Measurements from ENCODE around the gene NPSR1.
"Not testable (repeated sequence)": the region's sequence is repeated elsewhere in the genome, so short reads cannot be mapped to it uniquely, and the experiment has no call there.

The NPSR1 gene

DNA sequence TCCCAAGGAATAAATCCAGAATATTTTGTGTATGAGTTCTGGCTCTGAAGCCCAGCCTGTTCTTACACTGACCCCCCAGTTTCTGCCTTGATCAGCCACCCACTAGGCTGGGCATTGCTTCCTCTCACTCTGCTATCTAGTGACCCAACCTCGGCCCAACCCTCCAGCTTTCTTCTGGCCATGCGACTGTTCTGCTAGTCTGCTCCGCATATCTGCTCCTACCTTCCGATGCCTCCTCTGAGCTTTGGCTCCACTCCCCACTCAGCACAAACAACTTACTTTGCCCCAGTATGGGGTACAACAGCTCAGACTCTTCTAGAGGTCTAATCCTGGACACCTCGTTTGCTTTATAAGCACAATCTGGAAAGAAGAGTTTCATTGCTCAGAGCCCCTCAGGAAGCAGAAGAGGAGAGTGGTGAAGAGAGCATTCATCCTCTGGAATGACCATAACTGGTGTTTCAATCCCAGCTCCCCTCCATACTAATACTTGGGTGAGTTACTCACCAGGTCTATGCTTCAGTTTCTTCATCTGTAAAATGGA, 99.6 kb downstream of the NPSR1 start:
- DNase-seq (ENCODE audit: low read depth): no peak

DNA sequence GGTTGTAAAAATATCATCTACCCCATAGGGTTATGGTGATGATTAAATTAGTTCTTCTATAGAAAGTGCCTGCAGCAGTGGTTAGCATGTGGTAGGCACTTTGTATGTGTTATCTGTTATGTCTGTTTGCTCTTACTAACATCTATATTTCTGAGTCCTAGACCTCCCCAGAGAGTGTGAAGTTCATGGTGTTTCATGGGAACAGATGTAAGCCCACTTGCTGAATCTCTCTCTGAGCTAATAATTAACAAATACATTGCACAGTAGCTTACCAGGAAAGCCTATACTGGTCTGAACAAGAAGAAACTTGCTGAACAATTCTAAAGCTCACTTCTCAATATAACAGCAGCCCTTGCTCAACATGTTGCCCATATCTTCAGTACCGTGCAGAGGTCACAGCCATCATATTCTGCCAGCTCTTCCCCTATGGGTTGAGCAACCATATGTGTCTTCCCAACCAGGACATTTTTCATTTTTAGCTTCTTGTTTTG, 100.1 kb downstream of the NPSR1 start:
- DNase-seq (ENCODE audit: low read depth): no peak

DNA sequence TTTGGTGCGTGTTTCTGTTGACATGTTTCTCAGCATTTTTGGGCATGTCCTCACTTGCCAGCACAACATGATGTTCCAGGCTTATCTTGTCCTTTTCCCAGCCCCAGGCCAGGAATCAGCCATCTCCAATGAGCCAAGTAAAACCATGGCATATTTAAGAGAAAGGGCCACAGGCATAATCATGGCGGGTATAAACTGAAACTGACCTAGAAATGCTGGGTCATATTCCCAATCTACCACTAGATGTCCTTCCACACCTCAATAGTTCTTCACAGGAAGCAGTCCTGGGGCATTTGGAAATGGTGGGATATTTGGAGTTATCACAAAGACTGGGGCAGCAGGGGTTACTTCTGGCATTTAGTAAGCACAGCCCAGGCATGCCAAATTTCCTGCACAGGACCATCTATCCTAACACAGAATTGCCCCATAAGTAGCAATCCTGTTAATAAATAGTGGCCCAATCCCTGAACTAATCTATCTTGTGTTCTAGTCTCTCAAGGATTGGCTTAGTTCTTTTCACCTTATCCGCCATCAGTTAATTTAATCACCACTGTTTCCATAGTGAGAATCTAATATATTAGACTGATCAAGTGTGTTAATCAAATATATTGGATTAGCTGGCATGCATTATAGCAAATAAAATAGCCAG, 101.6 kb downstream of the NPSR1 start:
- no peak for DNase-seq (ENCODE audit: low read depth)

DNA sequence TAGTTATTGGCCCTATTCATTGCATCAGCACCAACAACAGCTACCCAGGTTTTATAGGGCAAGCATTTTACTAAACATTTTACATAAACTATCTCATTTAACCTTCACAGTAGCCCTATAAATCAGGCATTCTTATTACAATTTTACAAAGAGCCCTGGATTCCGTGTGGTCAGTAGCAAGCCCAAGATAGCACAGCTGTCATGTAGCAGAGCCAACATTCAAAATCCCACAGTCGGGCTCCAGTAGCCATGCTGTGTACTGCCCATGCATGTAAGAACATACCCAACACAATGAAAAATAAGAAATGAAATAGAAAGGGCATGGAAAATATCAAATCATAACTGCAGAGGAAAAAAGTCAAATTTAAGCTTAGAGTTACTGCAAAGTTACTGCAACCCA, 102.3 kb downstream of the NPSR1 start:
- no peak for DNase-seq (ENCODE audit: low read depth)

DNA sequence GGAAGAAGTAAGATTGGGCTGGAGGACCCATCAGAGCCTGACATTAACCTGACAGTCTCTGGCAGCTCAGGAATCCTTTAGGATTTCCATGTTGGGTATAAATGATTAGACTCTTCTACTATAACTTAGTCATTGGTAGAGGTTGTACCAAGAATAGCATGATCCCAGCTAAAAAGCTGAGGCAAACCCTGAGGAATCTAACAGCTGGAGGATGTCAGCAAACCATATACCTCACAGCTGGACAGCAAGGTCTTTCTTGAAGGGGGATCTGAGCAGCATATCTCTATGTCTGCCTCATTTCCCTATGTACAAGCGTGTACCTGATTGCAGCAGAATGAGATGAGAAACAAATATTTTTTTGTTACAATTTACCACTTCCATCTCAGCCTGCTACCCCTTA, 103.2 kb downstream of the NPSR1 start:
- DNase-seq (ENCODE audit: low read depth): no peak

DNA sequence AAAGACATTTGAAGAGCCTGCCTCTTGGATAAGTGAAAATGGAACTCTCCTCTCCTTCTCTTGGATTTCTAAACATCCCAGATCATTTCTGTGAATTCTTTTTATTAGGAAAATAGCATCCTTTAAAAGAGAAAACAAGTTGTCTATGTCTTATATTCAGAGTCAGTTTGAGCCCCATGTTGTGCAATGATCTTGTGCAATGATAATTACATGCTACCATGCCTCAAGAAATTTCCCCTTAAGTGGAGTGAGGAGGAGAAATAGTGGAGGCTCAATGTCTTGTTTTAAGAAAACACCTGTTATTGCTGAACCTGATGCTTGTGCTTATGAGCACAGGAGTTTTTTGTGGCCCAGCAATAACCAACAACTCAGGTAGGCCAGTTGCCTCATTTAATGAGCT, 103.6 kb downstream of the NPSR1 start:
- no peak for DNase-seq (ENCODE audit: low read depth)

DNA sequence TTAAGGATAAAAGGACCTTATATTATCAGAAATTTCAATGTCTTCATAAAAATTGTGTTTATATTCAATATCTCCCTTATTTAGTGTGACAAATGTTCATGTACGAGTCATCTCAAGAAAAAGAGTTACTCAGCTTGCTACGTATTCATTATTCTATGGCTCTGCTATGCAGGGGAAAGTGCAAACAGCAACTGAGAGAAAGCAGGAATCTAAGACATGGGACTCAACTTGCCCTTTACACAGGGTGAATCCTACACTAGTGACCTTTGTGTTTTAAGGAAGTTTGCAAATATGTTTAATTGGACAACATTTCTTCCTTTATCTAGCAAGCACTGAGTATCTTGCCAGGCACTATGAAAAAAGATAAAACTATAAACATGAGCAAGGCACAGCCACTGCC, 104.7 kb downstream of the NPSR1 start:
- no peak for DNase-seq (ENCODE audit: low read depth)

DNA sequence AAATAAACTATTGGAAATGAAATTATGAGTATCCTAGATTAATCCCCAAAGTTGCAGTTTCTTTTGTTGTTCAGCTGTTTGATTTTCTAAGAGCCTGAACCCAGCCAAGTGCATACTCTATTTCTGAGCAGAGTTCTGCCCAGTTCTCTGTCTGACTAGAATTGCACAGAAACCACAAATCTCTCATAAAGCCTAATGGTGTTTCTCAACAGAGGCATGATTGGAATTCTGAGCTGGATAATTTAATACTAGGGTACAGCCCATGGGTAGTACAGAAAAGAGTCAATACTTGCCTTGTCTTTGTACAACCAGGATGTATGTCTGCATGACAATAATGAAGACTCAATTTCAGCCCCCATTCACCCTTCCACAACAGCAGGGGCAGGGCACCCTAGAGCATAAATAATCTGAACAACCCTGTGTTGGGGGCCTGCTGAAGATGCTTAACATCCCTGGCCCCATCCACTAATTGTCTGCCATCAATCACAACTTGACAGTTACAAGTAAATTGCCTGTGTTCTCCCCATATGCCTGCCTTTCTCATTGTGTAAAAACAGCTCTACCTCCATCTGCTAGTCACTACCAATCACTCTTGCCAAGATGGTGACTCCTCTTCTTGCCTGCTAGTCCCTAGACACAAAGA, 114.4 kb downstream of the NPSR1 start:
- no peak for DNase-seq (ENCODE audit: low read depth)

DNA sequence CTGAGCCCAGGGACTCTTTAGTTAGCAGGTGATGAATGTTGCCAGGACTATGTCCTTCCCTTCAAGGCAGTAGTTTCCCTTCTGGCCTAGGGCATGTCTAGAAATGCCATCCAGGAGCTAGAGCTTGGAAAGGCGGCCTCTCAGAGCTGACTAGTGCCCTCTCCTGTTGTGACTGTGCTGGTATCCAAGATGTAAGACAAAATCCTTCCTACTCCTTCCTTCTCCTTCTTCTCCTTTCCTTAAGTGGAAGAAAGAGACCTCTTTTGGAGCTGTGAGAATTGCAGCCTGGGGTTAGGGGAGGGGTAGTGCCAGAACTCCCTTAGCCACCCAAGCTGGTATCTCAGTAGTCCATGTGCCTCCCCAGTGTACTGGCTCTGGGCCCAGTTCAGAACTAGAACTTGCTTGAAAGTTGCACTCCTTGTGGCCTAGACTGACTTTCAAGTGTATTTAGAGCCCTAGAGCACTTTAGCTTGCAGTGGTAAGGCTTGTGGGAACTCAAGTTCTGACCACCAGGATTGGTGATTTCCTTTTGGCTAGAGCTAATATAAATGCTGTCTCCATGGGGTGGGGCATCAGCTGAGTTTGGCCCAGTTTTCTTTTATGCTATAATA, 118.8 kb downstream of the NPSR1 start:
- no peak for DNase-seq (ENCODE audit: low read depth)

DNA sequence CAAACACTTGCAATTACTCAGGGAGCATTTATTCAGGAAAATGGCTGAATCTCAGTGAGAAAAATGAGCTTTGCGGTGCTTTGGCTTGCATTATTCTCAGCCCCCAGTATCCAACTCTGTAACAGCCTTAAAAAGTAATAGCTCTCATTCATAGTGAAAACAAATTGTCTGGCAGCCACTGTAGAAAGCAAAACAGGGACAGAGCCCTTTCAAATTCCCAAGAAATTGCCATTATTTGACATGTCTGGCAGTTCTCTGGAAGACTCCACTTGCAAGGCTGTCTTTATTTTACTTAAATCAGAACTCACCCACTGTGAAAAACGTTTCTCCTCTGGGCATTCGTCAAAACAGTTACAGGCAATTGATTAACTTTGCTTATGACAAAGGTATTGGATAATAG, 122.5 kb downstream of the NPSR1 start:
- no peak for DNase-seq (ENCODE audit: low read depth)

DNA sequence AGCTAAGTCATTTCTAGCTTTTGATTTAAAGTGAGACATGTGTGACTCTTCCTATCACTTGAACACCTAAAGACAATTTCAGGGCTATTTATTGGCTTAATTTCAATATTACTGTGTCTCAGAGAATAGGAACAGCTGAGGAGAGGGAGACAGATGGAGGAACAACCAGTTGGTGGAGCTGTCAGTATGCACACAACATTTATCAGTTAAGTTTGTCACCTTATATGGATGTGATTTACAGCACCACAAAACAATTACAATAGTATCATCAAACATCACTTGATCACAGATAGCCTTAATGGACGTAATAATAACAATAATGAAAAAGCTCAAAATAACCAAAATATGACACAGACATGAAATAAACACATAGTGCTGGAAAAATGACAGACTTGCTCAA, 129.6 kb downstream of the NPSR1 start:
- DNase-seq (ENCODE audit: low read depth): no peak

DNA sequence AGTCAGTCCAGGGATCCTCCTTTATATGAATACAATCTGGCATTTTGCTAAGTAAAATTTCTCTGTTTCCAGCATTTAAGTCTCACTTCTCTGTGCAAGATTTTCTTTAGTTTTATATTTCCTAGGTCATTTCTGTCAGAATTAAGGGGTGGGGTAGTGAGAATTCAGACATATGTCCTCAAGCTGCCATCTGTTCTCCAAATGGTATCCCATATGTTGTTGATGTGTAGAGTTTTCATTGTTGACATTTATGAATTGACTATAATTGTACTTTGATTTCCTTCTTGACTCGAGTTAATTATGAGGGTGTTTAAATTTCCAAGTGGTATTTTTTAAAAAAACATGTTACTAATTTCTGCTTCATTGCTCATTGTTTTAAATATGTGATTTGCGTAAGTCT, 148.8 kb downstream of the NPSR1 start:
- no peak for DNase-seq (ENCODE audit: low read depth)

DNA sequence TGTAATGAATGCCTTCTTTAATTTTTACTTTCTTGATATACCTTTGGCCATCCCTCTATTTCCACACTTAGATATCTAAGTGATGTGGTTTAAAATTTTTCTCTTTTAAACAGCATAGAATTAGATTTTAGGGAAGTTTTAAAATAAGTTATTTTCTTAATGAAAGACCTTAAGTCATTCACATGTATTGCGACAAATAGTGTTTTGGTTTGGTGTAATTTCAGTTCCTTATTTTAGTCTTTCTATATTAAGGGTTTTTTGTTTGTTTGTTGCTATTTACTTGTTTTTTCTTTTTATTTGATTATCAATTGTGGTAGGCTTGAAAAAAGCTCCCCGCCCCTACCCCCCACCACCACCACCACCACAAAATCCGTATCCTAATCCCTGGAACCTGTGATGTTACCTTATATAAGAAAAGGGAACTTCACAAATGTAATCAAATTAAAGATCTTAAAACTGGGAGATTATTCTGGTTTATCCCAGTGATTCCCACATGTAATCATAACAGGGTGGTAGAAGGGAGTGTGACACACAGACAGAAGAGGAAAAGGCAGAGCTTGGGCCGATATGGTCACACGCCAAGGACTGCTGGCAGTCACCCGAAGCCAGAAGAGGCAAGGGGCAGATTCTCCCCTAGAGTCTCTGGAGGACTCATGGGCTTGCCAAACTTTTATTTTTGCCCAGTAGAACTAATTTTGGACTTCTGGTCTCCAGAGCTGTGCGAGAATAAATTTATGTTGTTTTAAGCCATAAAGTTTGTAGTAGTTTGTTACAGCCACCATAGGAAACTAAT, 149.7 kb downstream of the NPSR1 start:
- no peak for DNase-seq (ENCODE audit: low read depth)

DNA sequence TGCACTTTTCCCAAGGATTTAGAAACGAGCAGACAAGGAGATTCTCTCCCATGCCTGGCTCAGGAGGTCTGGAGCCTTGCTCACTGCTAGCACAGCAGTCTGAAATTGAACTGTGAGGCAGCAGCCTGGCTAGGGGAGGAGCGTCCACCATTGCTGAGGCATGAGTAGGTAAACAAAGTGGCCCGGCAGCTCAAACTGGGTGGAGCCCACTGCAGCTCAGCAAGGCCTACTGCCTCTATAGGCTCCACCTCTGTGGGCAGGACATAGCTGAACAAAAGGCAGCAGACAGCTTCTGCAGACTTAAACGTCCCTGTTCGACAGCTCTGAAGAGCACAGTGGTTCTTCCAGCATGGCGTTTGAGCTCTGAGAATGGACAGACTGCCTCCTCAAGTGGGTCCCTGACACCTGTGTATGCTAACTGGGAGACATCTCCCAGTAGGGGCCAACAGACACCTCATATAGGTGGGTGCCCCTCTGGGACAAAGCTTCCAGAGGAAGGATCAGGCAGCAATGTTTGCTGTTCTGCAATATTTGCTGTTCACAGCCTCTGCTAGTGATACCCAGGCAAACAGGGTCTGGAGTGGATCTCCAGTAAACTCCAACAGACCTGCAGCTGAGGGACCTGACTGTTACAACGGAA, 156.3 kb downstream of the NPSR1 start:
- DNase-seq (ENCODE audit: low read depth): not testable (repeated sequence)

DNA sequence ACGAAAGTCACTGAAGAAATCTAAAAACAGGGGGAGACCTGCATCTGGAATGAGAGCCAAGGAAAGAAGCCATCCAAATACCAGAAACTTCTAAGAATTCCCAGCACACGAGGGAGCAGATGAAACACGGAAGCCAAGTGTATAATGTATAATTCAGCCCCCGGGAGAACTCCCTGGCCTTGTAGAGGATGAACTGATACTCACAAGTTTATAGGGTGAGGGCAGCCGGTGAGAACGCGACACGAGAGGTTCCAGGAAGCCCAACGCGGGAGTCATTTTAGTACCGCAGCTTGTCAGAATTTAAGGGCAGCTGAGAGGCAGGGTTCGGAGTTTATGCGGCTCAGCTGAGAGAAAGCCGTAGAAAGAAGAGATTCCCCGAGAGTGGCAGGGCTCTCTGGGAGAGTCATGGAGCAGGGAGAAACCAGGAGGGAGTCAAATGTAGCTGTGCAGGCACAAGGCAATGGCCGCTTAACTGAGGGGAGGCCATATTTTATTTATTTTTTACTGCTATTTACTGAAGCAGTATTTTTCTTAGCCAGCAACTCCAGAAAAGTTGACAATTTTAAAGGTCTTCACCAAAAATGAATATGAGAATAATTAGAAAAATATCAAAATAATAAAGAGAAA, 164.0 kb downstream of the NPSR1 start:
- DNase-seq (ENCODE audit: low read depth): no peak

DNA sequence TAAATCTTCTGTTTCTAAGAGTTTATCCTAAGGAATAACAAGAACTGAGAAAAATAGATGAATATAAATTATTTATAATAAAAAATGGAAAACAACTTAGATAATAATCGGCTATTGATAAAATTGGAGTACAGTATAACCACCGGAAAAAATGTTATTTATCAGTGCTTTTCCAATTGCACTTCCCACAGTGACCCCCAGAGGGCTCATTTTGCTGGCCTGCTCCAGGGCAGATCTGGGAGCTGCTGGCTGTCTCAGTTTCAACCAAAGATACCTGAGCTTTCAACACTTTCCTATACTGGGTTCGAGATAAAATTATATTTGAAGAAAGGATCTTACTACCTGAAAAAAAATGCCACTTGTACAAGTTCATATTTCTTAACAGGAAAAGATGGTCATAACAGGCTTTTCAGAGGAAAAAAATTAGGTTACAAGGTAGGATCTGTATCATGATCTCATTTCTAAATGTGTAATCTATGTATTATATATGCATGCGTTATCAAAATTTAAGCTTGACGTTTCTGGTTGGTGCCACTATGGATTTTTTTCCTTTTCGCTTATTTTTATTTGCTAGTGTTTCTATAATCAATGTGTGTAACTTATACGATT, 165.7 kb downstream of the NPSR1 start:
- peak; percentile 25 for DNase-seq (ENCODE audit: low read depth)

DNA sequence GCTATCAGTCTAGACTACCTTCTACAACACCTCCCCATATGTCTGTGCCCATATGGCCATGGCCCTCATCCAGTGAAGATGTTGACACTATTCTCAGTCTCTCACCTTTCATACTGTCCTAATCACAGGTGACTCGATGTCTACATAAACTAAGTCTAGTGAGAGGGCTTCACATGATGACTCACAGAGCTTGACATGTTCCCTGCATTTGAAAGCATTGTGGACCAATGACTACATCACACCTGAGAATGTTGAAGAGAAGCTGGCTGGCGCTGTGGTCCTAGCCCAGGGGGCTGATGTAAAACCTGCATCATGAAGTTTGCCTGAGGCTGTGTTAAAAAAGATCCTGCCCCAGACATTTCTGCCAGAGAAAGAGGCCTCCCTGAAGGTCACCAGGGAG, 167.2 kb downstream of the NPSR1 start:
- no peak for DNase-seq (ENCODE audit: low read depth)

DNA sequence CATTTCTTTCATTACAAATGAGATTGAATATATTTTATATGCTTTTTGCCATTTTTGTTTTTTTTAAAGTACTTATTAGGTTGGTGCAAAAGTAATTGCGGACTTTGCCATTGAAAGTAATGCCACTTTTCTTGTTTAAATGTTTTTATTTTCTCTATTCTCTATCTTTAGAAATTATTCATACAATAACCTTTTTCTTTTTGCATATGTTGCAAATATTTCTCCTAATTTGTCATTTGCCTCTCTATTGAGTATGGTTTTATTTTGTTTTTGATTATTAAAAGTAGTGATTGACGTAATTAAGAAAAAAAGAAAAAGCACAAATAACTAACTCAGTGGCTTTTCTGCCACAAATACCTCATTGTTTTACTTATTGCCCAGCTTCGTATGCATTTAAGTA, 172.4 kb downstream of the NPSR1 start:
- DNase-seq (ENCODE audit: low read depth): no peak

DNA sequence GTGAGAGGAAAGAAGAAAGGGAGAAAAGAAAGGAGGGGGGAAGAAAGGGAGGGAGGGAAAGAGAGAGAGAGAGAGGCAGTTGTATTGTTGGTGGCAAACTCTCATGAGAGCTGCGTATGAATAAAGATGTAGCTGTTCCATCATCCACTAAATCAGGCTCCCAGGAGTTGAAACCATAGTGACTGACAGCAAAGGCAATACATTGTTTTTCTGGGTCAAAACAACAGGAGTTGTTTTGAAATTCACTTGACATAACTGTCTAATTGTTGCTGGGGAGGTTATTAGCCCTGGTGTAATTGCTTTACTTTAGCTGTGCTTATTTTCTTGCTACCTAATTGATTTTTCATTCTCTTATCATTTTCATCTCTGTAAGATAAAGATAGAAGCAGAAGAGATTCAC, 173.4 kb downstream of the NPSR1 start:
- DNase-seq (ENCODE audit: low read depth): no peak

DNA sequence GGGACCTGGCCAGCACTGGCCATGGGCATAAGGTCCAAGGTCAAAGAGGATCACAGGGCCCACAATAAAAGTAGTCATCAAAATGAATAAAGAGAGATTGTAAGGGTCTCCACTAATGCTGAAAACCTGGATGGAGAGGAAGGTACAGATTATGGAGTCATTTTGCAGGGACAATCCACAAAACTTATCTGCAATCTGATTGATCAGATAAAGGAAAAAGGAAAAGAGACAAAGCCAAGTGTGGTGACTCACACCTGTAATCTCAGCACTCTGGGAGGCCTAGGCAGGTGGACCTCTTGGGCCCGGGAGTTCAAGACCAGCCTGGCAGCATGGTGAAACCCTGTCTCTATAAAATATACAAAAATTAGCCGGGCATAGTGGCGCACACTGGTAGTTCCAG, 174.0 kb downstream of the NPSR1 start:
- DNase-seq (ENCODE audit: low read depth): no peak
